H1 (cell line): ENCODE measurements around the gene CIRBP. TPM values are rescaled to one million over a fixed set of nuclear protein-coding genes. Genes with fewer than 3 reads are reported as not detected.
A peak's percentile ranks its signal among the peaks of the same experiment; 100 is the strongest.

Experiments
- ASH2L ChIP-seq: fragments of 200-600, 300-600 bp; sonication (generic); IDR thresholded peaks from one replicate; pipeline ENCODE4 v1.7.1; 2017; ENCODE audit warnings: low read length
- BRCA1 ChIP-seq: IDR thresholded peaks from 2 replicates; pipeline ENCODE4 v1.6.1; 2012; ENCODE audit warnings: low read depth, low read length, improper control_type of control experiment
- CBX8 ChIP-seq: fragments of 300-800, 300-1000 bp; sonication (generic); IDR thresholded peaks from 2 replicates; pipeline ENCODE4 v1.7.1; 2016; ENCODE audit warnings: low read depth, low read length, borderline replicate concordance
- CEBPB ChIP-seq: IDR thresholded peaks from 2 replicates; pipeline ENCODE4 v1.6.1; 2012; ENCODE audit warnings: low read depth, low read length
- CREB1 ChIP-seq: IDR thresholded peaks from 2 replicates; pipeline ENCODE4 v1.6.1; 2012; ENCODE audit warnings: inconsistent platforms
- EP300 ChIP-seq, 2 experiments: IDR thresholded peaks; 1 replicate in 1 of 2; 2 replicates in 1 of 2; pipeline ENCODE4 v1.6.1; 2011 to 2012; ENCODE audit warnings: low read depth in 2 of 2, low read length in 2 of 2, mild to moderate bottlenecking in 2 of 2, borderline replicate concordance in 1 of 2, inconsistent platforms in 1 of 2, moderate library complexity in 1 of 2
- GABPA ChIP-seq: IDR thresholded peaks from 2 replicates; pipeline ENCODE4 v1.6.1; 2011; ENCODE audit warnings: mild to moderate bottlenecking, low read length, moderate library complexity, borderline replicate concordance; ENCODE audit not compliant: insufficient read depth
- GTF2F1 ChIP-seq: IDR thresholded peaks from 2 replicates; pipeline ENCODE4 v1.6.1; 2012; ENCODE audit warnings: low read depth, low read length, improper control_type of control experiment, borderline replicate concordance
- KDM1A ChIP-seq: fragments of 200-600, 300-600 bp; sonication (generic); IDR thresholded peaks from 2 replicates; pipeline ENCODE4 v1.7.1; 2016; ENCODE audit warnings: mild to moderate bottlenecking, low read length, borderline replicate concordance
- POLR2AphosphoS5 ChIP-seq: IDR thresholded peaks from 2 replicates; pipeline ENCODE4 v1.6.1; 2011; ENCODE audit warnings: low read depth, low read length
- POU5F1 ChIP-seq: IDR thresholded peaks from 2 replicates; pipeline ENCODE4 v1.6.1; 2011; ENCODE audit warnings: low read depth, mild to moderate bottlenecking, low read length, moderate library complexity
- RBBP5 ChIP-seq: IDR thresholded peaks from 2 replicates; pipeline ENCODE4 v1.7.1; 2012; ENCODE audit warnings: low read depth, mild to moderate bottlenecking, inconsistent platforms, low read length, moderate library complexity, borderline replicate concordance
- RFX5 ChIP-seq: IDR thresholded peaks from 2 replicates; pipeline ENCODE4 v1.6.1; 2011; ENCODE audit warnings: low read depth, low read length, improper control_type of control experiment, borderline replicate concordance
- SAP30 ChIP-seq: fragments of 300-600 bp; sonication (generic); IDR thresholded peaks from 2 replicates; pipeline ENCODE4 v1.7.1; 2012; ENCODE audit warnings: low read length, moderate library complexity, mild to moderate bottlenecking, inconsistent platforms; ENCODE audit not compliant: insufficient read depth, insufficient replicate concordance
- SP4 ChIP-seq: IDR thresholded peaks from 2 replicates; pipeline ENCODE4 v1.6.1; 2012; ENCODE audit warnings: low read length, inconsistent platforms
- SRF ChIP-seq: IDR thresholded peaks from 2 replicates; pipeline ENCODE4 v1.6.1; 2011; ENCODE audit warnings: mild to moderate bottlenecking, low read depth, low read length, moderate library complexity
- TBP ChIP-seq: IDR thresholded peaks from 2 replicates; pipeline ENCODE4 v1.6.1; 2011; ENCODE audit warnings: low read depth, low read length, improper control_type of control experiment
- TEAD4 ChIP-seq: IDR thresholded peaks from 2 replicates; pipeline ENCODE4 v1.6.1; 2012; ENCODE audit warnings: low read depth, low read length, inconsistent platforms, mixed read lengths
- YY1 ChIP-seq: IDR thresholded peaks from 2 replicates; pipeline ENCODE4 v1.6.1; 2011; ENCODE audit warnings: low read depth, mild to moderate bottlenecking, low read length
- polyA plus RNA-seq, 7 experiments: library from polyadenylated mRNA; depleted of rRNA in 3 of 7; stranded (reverse) in 5 of 7; unstranded in 2 of 7; fragments of >200 nt in 5 of 7; fragments of 200-250 nt in 2 of 7; gene quantifications; 1 replicate in 5 of 7; 2 replicates in 1 of 7; 4 replicates in 1 of 7; pipeline versions ENCODE4 v1.2.1 to v1.2.3, GENCODE V29; 2011 to 2013; ENCODE audit warnings: missing spikeins in 2 of 7, mixed read lengths in 2 of 7
- total RNA-seq: library from RNA; stranded (reverse); fragmentation: NEBNext Ultra II Directional; extraction: Animal tissue kit (Norgen Biotek cat#: 25700); gene quantifications from 2 replicates; pipeline ENCODE4 v1.2.1, GENCODE V29; 2021
- TF ChIP-seq, protein P1 (sequence below): IDR thresholded peaks from 2 replicates; pipeline ENCODE4 v1.6.1; 2012; ENCODE audit warnings: inconsistent platforms
- TF ChIP-seq, protein P2 (sequence below): IDR thresholded peaks from 2 replicates; pipeline ENCODE4 v1.6.1; 2011; ENCODE audit warnings: low read depth, mild to moderate bottlenecking, low read length; ENCODE audit not compliant: insufficient read depth
- TF ChIP-seq, protein P3 (sequence below): IDR thresholded peaks from 2 replicates; pipeline ENCODE4 v1.6.1; 2012; ENCODE audit warnings: inconsistent platforms

Gene CIRBP
- total and polyA plus RNA-seq, 2 of the 8 experiments (the other 6 are each of a cell fraction or from before 2014, with no cell fraction given): 175 to 199 TPM

GRCh38 chr19:1260749-1261537, 8.2 kb upstream of the CIRBP start (continued):
- TF ChIP-seq CEBPB (no peak), ASH2L (no peak), SAP30 (no peak), EP300 (IDR thresholded peaks at IDR 0.05; ENCODE audit: borderline replicate concordance in 1 of 2, low read depth in 2 of 2, low read length in 2 of 2) (no peak), KDM1A (no peak), RFX5 (no peak), GABPA (no peak), RBBP5 (no peak), BRCA1 (no peak), SRF (no peak), TBP (no peak), POU5F1 (no peak), SP4 (peak; percentile 73; the same call in 1 of the 2 replicates), TEAD4 (no peak), POLR2AphosphoS5 (no peak), GTF2F1 (no peak), CBX8 (no peak), CREB1 (peak; percentile 87), YY1 (no peak)
- TF ChIP-seq, protein P1, sequence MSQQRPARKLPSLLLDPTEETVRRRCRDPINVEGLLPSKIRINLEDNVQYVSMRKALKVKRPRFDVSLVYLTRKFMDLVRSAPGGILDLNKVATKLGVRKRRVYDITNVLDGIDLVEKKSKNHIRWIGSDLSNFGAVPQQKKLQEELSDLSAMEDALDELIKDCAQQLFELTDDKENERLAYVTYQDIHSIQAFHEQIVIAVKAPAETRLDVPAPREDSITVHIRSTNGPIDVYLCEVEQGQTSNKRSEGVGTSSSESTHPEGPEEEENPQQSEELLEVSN: no peak
- TF ChIP-seq, protein P2, sequence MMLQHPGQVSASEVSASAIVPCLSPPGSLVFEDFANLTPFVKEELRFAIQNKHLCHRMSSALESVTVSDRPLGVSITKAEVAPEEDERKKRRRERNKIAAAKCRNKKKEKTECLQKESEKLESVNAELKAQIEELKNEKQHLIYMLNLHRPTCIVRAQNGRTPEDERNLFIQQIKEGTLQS: no peak
- TF ChIP-seq, protein P3, sequence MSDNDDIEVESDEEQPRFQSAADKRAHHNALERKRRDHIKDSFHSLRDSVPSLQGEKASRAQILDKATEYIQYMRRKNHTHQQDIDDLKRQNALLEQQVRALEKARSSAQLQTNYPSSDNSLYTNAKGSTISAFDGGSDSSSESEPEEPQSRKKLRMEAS: 0 out of 2 replicates have a peak, but pooled peaks have one; percentile 34
